ENCODE results near the gene CCDC183. TPM values are rescaled to one million over a fixed set of nuclear protein-coding genes. Genes with fewer than 3 reads are reported as not detected.

CCDC183 gene
- total and polyA plus RNA-seq, 4 donors: 0.20 to 1.8 (median 1.0) TPM

GRCh38 chr9:136748666-136749611 lies 47.2 kb upstream of the CCDC183 start:
- WGBS: 87% methylated on average over 21 of the region's 21 CpGs
- DNase-seq (ENCODE audit: low spot score): no peak

GRCh38 chr9:136750526-136750925 lies 45.6 kb upstream of the CCDC183 start:
- DNase-seq (ENCODE audit: low spot score): no peak
- no peaks in the 10 kb centered on the region for H3K27me3 ChIP-seq (ENCODE audit: control insufficient read depth in 4 of 4, insufficient read depth in 4 of 4, low read length in 3 of 4)
- peaks cover 0 to 10% (median 1%) of the 10 kb centered on the region in 4 donors for H3K9me3 ChIP-seq (ENCODE audit: control insufficient read depth in 4 of 4, low read length in 3 of 4)
- H3K9ac ChIP-seq (ENCODE audit: low read depth in 1 of 2, low read length in 2 of 2): no peak overlapping the region
- no peak overlapping the region for H3K4me3 ChIP-seq (ENCODE audit: low read depth in 1 of 3, low read length in 3 of 3)
- WGBS: 72% methylated on average over 2 of the region's 2 CpGs
- no peaks in the 10 kb centered on the region for H3K4me1 ChIP-seq (ENCODE audit: control insufficient read depth in 4 of 4, insufficient read depth in 4 of 4, low read length in 3 of 4)
- no peak overlapping the region for H3K27ac ChIP-seq (ENCODE audit: low read depth in 1 of 2, low read length in 2 of 2)
- H3K36me3 ChIP-seq (ENCODE audit: control insufficient read depth in 4 of 4, insufficient read depth in 3 of 4, low read depth in 1 of 4, low read length in 3 of 4): no peaks in the 10 kb centered on the region
- TF ChIP-seq ZBTB33 (IDR thresholded peaks at IDR 0.05) (no peak), REST (IDR thresholded peaks at IDR 0.05) (no peak), EGR1 (IDR thresholded peaks at IDR 0.05; ENCODE audit: low read depth in 2 of 2) (no peak), RAD21 (IDR thresholded peaks at IDR 0.05) (no peak), GABPA (IDR thresholded peaks at IDR 0.05 in 1 of 2, conservative IDR thresholded peaks at IDR 0.05 in 1 of 2) (no peak), SP1 (IDR thresholded peaks at IDR 0.05) (no peak), FOXA2 (IDR thresholded peaks at IDR 0.05) (no peak), FOXA1 (IDR thresholded peaks at IDR 0.05) (no peak), JUND (IDR thresholded peaks at IDR 0.05) (no peak), ATF3 (IDR thresholded peaks at IDR 0.05) (no peak), HNF4A (conservative IDR thresholded peaks at IDR 0.05) (no peak)

More at GRCh38 chr9:136748666-136749611, 47.2 kb upstream of the CCDC183 start:
- Histone ChIP-seq H3K36me3 (ENCODE audit: control insufficient read depth in 4 of 4, insufficient read depth in 3 of 4, low read depth in 1 of 4, low read length in 3 of 4) (no peaks in the 10 kb centered on the region), H3K9ac (ENCODE audit: low read depth in 1 of 2, low read length in 2 of 2) (no peak overlapping the region), H3K4me3 (ENCODE audit: low read depth in 1 of 3, low read length in 3 of 3) (no peak overlapping the region), H3K4me1 (ENCODE audit: control insufficient read depth in 4 of 4, insufficient read depth in 4 of 4, low read length in 3 of 4) (no peaks in the 10 kb centered on the region), H3K9me3 (ENCODE audit: control insufficient read depth in 4 of 4, low read length in 3 of 4) (peaks cover 0 to 10% (median 1%) of the 10 kb centered on the region in 4 donors), H3K27me3 (ENCODE audit: control insufficient read depth in 4 of 4, insufficient read depth in 4 of 4, low read length in 3 of 4) (no peaks in the 10 kb centered on the region), H3K27ac (ENCODE audit: low read depth in 1 of 2, low read length in 2 of 2) (no peak overlapping the region)
- TF ChIP-seq TAF1 (conservative IDR thresholded peaks at IDR 0.05): no peak
- TF ChIP-seq EGR1 (IDR thresholded peaks at IDR 0.05; ENCODE audit: low read depth in 2 of 2): no peak
- no peak for TF ChIP-seq MAX (IDR thresholded peaks at IDR 0.05)
- TF ChIP-seq ZBTB33 (IDR thresholded peaks at IDR 0.05): no peak
- no peak for TF ChIP-seq FOXA2 (IDR thresholded peaks at IDR 0.05)
- no peak for TF ChIP-seq CTCF (IDR thresholded peaks at IDR 0.05; ENCODE audit: low read depth, low read length, missing input control)
- TF ChIP-seq RXRA (IDR thresholded peaks at IDR 0.05): no peak
- TF ChIP-seq SP1 (IDR thresholded peaks at IDR 0.05): no peak
